HG03342 (cell line): ENCODE measurements around the gene PCSK9.
A peak's percentile ranks its signal among the peaks of the same experiment; 100 is the strongest.

Source experiments
- ATAC-seq: cut with Tn5 transposase; IDR thresholded peaks from one replicate; pipeline ENCODE4 v1.9.1; 2021; ENCODE audit warnings: mild to moderate bottlenecking, moderate library complexity; ENCODE audit not compliant: unreplicated experiment

The PCSK9 gene

DNA sequence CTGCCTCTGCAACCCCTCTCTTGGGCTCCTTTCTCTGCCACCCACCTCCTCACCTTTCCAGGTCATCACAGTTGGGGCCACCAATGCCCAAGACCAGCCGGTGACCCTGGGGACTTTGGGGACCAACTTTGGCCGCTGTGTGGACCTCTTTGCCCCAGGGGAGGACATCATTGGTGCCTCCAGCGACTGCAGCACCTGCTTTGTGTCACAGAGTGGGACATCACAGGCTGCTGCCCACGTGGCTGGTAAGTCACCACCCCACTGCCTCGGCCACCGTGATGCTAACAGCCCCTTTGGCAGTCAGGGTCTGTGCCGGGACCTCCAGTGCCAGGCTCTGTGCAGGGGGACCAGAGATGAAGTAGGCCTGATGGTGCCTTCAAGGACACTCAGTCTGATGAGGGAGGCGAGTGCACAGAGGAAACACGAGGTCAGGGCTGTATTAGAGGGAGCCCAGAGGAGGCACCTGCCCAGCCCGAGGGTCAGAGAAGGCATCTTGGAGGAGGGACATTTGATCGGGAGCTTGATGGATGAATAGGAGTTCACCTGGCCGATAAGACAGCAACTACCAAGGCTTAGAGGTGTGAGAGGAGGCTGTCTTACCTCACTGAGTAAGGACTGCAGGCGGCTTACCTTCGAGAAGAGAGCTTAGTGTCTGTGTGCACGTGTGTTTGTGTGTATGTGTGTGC lies 18.1 kb downstream of the PCSK9 start:
- no peak for ATAC-seq

DNA sequence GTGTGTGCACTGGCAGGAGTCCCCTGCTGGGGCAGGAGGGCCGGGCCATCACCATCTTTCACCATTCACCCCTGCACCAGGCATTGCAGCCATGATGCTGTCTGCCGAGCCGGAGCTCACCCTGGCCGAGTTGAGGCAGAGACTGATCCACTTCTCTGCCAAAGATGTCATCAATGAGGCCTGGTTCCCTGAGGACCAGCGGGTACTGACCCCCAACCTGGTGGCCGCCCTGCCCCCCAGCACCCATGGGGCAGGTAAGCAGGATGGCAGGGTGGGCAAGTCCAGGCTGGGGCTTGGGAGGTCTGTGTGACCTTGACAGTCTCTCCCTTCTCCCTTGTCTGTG lies 18.6 kb downstream of the PCSK9 start:
- no peak for ATAC-seq

DNA sequence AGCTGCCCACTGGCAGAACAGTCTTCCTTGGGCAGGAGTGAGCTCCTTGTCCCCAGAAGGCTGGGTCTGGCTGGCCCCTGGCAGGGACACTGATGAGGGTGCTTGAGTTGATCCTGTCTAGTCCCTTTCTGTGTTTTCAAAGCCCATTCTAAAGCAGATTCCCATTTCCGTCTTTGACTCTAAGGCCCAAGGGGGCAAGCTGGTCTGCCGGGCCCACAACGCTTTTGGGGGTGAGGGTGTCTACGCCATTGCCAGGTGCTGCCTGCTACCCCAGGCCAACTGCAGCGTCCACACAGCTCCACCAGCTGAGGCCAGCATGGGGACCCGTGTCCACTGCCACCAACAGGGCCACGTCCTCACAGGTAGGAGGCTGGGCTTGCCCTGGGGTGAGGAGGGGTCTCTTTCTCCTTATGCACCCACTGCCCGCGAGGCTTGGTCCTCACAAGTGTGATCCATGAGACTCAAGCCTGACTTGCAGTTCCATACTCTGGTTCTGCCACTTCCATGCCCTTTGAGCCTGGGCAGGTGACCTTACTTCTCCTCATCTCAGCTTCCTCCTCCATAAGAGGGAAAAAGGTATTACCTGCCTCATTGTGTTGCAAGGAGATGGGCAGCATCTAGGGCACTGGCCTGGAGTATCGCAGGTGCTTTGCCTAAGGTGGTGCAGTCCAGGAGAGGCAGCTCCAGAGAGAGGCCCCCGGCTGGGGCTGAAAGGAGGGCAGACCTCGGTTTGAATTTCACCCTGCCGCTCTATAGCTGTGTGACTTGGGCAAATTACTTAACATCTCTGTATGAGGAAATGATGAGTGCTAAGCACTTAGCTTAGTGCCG lies 20.2 kb downstream of the PCSK9 start:
- ATAC-seq = no peak

DNA sequence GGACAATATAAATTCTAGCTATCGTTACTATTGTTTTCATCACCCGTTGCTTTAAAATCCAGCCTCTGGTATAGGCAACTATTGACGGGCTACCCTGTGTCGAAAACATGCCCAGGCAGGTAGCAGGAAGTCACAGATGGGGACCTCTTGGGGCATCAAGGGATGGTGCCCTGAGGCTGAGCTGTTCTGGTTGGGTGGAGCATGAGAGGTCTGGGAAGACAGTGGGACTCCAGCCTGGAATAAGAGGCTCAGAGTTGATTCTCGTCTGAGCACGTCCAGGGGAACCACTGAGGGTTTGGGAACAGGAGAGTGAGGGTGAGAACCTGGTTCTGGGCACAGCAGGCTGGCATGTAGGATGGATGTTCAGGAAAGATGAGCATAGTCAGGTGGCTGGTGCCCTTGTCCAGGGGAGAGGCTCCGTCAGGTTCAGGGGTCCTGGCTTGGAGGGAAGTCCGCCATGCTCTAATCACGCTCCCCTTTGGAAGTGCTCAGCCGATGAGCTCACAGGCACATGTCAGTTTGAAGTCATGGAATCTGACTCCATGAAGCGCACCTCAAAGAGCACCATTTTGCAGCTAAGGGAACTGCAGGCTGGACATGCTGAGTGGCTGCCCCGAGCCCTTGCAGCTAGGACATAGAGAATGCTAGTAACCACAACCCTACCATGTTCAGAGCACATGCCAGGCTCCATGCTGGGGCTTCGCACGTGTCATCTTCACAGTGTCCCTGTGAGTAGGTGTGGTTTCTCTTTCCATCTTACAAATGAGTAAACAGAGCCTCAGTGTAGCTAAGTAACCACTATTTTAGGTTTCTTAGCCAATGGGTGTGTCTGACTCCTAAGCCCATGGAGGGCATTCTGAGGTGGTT lies 21.0 kb downstream of the PCSK9 start:
- ATAC-seq = peak; percentile 54

DNA sequence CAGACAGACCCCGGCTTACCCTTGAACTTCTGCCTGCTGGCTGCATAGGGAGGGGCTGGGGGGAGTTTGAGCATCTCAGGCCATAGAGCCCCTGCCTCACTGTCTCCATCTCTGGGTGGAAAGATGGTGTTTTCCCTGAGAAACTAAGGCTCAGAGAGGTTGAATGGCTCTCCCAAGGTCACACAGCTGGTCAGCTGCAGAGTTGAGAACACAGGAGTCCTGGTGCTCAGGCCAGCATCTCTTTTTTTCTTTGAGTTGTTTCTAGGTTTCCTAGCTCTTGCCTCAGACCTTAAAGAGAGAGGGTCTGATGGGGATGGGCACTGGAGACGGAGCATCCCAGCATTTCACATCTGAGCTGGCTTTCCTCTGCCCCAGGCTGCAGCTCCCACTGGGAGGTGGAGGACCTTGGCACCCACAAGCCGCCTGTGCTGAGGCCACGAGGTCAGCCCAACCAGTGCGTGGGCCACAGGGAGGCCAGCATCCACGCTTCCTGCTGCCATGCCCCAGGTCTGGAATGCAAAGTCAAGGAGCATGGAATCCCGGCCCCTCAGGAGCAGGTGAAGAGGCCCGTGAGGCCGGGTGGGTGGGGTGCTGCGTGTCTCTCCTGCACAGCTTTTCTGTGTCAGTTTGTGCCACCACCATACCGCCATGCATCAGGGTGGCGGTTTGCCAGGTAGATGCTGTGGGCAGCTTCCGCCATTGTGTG lies 21.8 kb downstream of the PCSK9 start:
- ATAC-seq = no peak

DNA sequence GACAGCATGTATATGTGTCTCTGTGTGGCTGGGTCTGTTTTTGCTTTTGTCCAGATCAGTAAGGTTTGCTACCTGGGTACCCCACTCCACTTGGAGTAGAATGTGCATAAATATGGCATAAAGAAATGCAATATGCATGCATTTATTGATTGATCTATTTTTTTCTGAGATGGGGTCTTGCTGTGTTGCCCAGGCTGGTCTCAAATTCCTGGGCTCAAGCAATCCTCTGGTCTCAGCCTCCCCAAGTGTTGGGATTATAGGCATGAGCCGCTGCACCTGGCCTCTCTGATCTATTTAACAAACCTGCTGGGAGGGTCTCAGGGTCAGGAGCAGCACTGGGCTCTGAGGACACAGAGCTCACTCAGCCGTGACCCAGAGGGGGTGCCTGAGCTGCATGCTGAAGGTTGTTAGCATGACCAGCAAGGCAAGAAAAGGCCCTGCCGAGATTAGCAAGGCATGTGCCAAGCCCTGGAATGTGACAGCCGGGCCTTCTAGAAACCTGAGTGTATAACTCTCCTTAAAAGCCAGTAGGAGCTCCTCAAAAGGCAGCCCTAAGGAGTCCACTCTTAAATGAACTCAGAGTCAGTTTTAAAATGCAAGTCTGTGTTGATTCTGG lies 22.5 kb downstream of the PCSK9 start:
- no peak for ATAC-seq

DNA sequence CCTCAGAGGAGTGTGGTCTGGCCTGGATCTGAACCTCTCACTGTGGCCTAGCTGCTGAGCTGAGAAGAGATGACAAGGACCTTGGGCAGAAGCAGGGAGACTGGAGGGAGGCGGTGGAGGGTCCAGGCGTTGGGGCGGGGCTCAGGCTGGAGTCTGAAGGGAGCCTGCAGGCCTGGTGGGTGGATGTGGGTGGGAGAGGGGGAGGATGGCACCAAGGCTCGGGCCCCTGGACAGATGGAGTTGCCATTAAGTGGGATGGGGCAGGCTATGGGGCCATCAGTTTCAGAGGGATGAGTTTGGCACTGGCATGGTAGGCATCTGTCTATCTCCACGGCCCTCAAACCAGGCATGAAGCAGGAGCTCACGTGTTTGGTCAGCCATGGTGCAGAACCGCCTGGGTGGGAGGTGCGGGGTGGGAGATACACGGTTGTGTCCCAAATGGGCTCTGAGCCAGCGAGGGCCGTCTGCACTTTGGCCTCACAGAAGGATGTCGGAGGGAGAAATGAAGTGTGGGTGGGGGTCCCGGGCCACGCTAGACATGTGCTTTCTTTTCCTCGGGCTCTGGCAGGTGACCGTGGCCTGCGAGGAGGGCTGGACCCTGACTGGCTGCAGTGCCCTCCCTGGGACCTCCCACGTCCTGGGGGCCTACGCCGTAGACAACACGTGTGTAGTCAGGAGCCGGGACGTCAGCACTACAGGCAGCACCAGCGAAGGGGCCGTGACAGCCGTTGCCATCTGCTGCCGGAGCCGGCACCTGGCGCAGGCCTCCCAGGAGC lies 23.6 kb downstream of the PCSK9 start:
- ATAC-seq = no peak

DNA sequence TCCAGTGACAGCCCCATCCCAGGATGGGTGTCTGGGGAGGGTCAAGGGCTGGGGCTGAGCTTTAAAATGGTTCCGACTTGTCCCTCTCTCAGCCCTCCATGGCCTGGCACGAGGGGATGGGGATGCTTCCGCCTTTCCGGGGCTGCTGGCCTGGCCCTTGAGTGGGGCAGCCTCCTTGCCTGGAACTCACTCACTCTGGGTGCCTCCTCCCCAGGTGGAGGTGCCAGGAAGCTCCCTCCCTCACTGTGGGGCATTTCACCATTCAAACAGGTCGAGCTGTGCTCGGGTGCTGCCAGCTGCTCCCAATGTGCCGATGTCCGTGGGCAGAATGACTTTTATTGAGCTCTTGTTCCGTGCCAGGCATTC lies 24.2 kb downstream of the PCSK9 start:
- no peak for ATAC-seq

DNA sequence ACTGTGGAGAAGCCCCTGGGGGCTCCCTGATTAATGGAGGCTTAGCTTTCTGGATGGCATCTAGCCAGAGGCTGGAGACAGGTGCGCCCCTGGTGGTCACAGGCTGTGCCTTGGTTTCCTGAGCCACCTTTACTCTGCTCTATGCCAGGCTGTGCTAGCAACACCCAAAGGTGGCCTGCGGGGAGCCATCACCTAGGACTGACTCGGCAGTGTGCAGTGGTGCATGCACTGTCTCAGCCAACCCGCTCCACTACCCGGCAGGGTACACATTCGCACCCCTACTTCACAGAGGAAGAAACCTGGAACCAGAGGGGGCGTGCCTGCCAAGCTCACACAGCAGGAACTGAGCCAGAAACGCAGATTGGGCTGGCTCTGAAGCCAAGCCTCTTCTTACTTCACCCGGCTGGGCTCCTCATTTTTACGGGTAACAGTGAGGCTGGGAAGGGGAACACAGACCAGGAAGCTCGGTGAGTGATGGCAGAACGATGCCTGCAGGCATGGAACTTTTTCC lies 24.8 kb downstream of the PCSK9 start:
- no peak for ATAC-seq

DNA sequence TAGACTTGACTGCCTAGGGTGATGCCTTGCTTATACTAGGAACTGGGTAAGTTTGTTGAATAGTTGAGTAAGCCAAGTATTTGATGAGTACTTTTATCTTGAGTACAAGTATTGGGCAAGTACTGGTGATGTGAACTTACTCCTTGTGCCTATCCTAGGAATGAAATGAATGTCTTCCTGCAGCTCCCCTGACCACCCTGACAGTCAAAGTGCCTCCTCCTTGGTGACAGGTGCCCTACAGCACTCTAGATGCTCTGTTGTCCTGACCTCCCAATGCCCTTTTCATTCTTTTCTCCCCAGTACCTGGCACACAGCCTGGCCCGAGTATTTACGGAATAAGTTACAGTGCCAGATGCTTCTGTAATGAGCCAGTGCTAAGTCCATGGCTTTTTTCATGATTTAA lies 25.5 kb downstream of the PCSK9 start:
- no peak for ATAC-seq

DNA sequence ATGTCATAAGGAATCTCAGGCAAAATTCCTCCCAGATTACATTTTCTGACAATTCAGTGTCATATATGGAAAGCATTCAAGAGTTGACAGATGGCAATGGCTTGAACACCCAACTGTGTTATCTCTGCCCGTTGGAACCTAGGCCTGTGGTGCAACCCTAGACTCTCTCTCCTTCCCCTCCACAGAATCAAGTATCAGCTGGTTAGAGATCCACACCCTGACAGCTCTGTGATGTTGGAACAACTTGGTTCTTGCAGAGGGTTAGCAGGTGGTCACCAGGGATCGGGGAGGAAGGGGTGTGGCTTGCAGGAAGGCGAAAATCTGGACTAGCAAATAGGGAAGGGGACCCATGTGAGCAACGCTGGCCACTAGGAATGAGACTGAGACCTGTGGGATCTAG lies 26.3 kb downstream of the PCSK9 start:
- no peak for ATAC-seq

DNA sequence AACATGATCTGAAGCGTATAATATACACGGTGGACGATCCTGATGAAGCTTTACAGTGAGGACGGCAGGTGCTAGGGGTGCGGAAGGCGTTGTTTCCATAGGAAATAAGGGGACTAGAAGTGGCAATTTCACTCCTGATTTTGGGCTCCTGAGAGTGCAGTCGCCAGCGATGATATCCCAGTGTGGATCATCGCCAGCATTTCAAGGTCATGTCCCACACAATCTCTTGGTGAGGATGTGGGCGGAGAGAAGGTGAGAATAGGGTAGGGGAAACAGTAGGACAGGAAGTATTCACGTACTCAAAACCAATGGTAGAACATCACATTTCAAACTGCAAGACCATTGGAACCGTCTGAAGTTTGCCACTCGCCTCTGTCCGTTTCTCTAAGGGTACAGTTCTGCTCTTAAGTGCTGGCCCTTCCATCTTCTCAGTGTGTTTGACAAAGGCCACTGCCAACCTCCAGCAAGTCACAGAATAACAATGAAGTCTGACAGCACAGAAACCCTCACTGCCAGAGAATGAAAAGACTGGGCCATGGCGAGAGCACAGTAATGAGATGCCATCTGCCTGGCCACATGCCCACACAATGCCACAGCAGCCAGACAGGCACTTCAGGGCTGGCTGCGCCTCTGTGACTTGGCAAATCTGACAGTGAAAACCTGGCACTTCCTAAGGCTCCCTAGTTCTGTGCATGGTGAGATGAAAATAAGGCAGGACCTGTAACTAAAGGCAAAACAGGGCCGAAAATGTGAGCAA lies 27.9 kb downstream of the PCSK9 start:
- no peak for ATAC-seq

DNA sequence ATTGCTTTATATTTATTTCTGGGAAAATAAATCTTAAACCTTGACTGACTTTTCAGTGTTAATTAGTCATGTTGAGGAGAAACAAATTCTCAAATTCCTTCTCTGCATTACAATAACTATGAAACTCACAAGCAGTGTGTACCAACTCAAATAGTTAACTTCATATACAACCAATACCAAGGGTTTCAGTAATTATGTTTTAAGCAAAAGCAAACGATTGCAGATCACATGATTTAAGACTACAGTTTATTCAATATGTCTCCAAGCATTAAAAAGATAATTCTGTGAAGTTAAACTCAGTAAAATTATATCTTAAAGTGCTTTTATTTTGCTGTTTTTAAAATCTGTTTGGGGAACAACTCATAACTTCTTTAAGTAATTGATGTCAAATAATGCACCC lies 28.6 kb downstream of the PCSK9 start:
- ATAC-seq = no peak

DNA sequence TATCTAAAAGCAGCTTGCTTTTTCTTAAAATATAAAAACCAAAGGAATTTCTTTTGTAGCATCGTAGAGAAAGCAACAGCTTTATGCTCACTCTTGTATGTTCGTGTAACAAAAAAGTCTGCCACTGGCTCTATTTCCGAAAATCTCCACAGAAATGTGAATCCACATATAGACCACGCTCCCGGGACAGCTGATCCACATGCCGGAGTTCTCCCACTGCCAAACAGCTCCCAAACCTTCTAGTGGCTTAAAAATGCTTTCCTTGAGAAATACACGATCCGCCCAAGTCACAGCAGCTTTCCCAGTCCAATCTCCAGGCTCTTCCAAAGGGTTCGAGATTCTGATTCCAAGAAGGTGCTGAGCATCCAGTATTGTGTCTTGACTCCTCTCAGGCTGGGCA lies 29.3 kb downstream of the PCSK9 start:
- ATAC-seq = no peak

DNA sequence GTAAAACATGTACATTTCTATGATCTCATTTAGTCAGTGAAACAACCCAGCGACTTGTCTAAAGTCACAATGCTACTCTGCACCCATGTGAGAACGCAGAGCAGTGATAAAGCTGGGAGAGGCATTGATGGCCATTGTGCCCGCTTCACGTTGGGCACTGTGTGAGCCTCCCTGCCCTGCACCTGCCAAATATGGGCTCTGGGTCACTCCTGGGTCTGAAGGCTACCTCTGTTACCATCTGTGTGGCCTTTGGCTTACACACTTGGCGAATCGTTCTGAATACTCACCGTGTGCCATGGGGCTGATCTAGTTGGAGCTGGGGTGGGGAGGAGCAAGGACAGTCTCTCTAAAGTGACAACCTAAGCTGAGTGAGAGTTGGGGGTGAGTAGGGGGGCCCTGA lies 29.9 kb downstream of the PCSK9 start:
- no peak for ATAC-seq

DNA sequence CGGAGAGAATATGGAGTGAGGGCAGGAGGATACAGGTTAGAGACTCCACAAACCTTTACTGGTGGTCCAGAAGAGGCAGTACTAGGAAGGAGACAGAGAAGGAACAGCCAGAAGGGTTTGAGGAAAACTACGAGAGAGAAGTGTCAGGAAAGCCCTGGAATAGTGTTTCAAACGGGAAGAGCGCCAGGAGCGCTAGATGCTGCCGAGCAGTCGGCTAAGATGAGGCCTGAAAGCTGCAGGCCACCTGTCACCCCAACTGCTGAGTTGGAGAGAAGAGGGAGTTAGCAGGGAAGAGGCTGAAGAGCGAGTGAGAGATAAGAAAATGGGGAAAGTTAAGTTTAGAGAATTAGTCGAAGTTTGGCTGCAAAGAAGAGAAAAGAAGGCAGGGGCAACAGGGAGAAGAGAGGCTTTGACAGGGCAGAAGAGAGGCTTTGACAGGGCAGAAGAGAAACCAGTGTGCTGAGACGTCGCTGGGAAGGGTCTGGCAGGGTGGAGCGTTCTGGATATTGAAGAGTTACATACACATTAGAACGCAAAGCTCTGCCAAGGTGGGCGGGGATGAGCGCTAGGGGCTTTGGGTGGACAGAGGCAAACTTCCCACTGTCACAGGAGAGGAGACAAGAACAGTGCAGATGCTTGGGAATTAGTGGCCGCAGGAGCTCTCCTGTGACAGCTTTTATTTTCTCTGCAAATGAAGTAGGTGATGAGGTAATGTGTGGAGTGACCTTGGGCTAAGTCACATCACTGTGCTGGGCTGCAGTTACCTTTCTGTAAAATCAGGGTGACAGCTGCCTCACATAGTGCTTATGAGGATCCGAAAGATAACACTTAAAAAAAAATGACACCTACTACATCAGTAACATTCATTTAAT lies 31.2 kb downstream of the PCSK9 start:
- no peak for ATAC-seq

DNA sequence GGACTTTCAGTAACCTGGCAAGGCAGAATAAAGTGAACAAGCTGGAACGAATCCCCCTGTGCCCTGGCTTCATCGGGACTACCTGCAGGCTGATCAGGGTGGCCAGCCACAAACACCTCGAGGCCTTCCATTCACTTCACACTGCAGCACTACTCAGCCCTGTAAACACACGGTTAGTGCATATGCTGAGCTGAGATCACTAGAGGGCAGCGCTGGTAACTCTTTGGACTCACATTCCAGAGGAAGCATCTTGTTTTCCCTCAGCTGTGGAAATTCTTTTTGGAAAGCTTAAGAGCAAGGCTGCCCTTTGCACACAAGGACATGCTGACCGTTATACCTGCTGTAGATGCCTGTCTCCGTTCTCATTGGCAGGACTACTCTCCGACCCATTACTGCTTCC lies 32.1 kb downstream of the PCSK9 start:
- ATAC-seq = no peak
